ENCODE measurements around the gene COL16A1. TPM values are rescaled to one million over a fixed set of nuclear protein-coding genes. Genes with fewer than 3 reads are reported as not detected.

The COL16A1 gene
- total and polyA plus RNA-seq, 2 of the 13 experiments (the other 11 are each of a cell fraction or from before 2014, with no cell fraction given): 4.3 to 12.2 TPM

DNA sequence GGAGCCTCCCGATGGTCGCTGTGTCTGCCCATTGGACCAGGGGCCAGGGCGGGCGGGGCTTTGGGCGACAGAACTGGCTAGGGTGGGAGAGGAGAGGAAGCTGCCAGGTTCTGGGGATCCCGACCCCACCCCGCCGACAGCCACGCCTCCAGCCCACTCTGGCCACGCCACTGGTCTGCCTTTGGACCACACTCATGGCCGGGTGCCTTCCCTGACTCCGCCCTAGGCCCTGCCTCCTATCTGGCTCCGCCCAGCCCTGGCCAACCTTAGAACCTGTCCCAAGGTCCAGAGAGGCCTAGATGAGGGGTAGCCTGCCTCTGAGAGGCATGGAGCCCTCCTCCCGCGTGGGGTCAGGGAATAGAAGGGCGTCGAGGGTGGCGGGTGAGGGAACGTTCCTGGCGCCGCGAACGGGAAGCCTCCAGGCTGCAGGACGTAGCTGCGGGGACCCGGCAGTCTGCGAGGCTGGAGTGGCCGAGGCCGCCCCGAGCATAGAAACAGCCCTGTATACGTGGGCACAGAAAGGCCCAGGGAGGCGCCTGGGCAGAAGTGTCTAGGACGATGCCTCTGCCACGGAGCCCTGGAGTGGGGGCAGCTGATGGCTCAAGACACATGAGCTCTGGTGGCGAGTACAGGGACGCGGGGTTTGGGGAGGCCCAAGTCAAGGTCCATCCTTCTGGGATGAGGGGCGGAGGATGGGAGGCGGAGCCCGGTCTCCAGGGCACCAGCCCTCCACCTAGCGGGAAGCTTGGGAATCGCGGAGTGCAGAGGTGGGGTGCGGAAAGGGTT lies 11.5 kb upstream of the COL16A1 start (continued):
- TF ChIP-seq, protein P1, sequence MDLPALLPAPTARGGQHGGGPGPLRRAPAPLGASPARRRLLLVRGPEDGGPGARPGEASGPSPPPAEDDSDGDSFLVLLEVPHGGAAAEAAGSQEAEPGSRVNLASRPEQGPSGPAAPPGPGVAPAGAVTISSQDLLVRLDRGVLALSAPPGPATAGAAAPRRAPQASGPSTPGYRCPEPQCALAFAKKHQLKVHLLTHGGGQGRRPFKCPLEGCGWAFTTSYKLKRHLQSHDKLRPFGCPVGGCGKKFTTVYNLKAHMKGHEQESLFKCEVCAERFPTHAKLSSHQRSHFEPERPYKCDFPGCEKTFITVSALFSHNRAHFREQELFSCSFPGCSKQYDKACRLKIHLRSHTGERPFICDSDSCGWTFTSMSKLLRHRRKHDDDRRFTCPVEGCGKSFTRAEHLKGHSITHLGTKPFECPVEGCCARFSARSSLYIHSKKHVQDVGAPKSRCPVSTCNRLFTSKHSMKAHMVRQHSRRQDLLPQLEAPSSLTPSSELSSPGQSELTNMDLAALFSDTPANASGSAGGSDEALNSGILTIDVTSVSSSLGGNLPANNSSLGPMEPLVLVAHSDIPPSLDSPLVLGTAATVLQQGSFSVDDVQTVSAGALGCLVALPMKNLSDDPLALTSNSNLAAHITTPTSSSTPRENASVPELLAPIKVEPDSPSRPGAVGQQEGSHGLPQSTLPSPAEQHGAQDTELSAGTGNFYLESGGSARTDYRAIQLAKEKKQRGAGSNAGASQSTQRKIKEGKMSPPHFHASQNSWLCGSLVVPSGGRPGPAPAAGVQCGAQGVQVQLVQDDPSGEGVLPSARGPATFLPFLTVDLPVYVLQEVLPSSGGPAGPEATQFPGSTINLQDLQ (CRISPR knock-in tag; IDR thresholded peaks at IDR 0.05): no peak
- TF ChIP-seq STAG1 (CRISPR knock-in tag; IDR thresholded peaks at IDR 0.05) (peak; percentile 34; the same call in 1 of the 2 replicates), ZNF383 (CRISPR knock-in tag; IDR thresholded peaks at IDR 0.05; ENCODE audit: borderline replicate concordance) (peak; percentile 92; the same call in 1 of the 2 replicates), TP53 (CRISPR knock-in tag; conservative IDR thresholded peaks at IDR 0.05) (no peak), HOXA3 (CRISPR knock-in tag; IDR thresholded peaks at IDR 0.05) (peak; percentile 77)
- TF ChIP-seq, protein P2, sequence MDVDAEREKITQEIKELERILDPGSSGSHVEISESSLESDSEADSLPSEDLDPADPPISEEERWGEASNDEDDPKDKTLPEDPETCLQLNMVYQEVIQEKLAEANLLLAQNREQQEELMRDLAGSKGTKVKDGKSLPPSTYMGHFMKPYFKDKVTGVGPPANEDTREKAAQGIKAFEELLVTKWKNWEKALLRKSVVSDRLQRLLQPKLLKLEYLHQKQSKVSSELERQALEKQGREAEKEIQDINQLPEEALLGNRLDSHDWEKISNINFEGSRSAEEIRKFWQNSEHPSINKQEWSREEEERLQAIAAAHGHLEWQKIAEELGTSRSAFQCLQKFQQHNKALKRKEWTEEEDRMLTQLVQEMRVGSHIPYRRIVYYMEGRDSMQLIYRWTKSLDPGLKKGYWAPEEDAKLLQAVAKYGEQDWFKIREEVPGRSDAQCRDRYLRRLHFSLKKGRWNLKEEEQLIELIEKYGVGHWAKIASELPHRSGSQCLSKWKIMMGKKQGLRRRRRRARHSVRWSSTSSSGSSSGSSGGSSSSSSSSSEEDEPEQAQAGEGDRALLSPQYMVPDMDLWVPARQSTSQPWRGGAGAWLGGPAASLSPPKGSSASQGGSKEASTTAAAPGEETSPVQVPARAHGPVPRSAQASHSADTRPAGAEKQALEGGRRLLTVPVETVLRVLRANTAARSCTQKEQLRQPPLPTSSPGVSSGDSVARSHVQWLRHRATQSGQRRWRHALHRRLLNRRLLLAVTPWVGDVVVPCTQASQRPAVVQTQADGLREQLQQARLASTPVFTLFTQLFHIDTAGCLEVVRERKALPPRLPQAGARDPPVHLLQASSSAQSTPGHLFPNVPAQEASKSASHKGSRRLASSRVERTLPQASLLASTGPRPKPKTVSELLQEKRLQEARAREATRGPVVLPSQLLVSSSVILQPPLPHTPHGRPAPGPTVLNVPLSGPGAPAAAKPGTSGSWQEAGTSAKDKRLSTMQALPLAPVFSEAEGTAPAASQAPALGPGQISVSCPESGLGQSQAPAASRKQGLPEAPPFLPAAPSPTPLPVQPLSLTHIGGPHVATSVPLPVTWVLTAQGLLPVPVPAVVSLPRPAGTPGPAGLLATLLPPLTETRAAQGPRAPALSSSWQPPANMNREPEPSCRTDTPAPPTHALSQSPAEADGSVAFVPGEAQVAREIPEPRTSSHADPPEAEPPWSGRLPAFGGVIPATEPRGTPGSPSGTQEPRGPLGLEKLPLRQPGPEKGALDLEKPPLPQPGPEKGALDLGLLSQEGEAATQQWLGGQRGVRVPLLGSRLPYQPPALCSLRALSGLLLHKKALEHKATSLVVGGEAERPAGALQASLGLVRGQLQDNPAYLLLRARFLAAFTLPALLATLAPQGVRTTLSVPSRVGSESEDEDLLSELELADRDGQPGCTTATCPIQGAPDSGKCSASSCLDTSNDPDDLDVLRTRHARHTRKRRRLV (CRISPR knock-in tag; IDR thresholded peaks at IDR 0.05): 0 out of 2 replicates have a peak, but pooled peaks have one; percentile 49
